HCT116 (cell line): Measurements from ENCODE around the gene NLRP10. TPM values are rescaled to one million over a fixed set of nuclear protein-coding genes. Genes with fewer than 3 reads are reported as not detected.

Experiments
- ATAC-seq: fragments of 200-7000 bp; cut with Tn5 transposase; 2 replicates; pipeline ENCODE4 v1.9.1; 2020; ENCODE audit warnings: mild to moderate bottlenecking, moderate library complexity
- BruUV-seq: library from RNA; stranded (reverse); fragments of 400-500 nt; replicated peaks from 2 replicates; lab custom pipeline; 2021; lab: Mats Ljungman, UMichigan
- CTCF ChIA-PET: fragments of 300-600 bp; sonication (Branson Sonifier 250); formaldehyde crosslinking; loops from one replicate; lab custom pipeline; 2021; ENCODE audit warnings: antibody characterized with exemption; lab: Charles Lee
- POLR2A ChIA-PET: fragments of 300-600, 350-600 bp; sonication (Branson Sonifier 250); formaldehyde crosslinking; loops from one replicate; lab custom pipeline; 2021; ENCODE audit warnings: antibody characterized with exemption; lab: Charles Lee
- RAD21 ChIA-PET, 2 experiments: fragments of 300-600 bp; sonication (Branson Sonifier 250); formaldehyde crosslinking; loops; one replicate each; lab custom pipeline; 2023; ENCODE audit warnings: low total read pairs in 2 of 2; ENCODE audit not compliant: uncharacterized antibody in 2 of 2, unreplicated experiment in 2 of 2, low non-redundant PET in 1 of 2; lab: Charles Lee
- DNase-seq: peaks from one replicate; pipeline ENCODE4 v3.0.0-alpha.2; 2010; ENCODE audit warnings: low read depth, low spot score
- H2AFZ ChIP-seq: fragments of 200-600 bp; shearing (Covaris generic), sonication (generic); 2 replicates; pipeline ENCODE4 v1.6.1; 2017; ENCODE audit warnings: low read depth, mixed run types, mixed read lengths, antibody characterized with exemption, low read length; ENCODE audit not compliant: poor library complexity, severe bottlenecking
- H3K27ac ChIP-seq: 2 replicates; pipeline ENCODE4 v1.5.1; 2012; ENCODE audit warnings: low read depth, low read length
- H3K27me3 ChIP-seq: fragments of 200-600 bp; sonication (generic); 2 replicates; pipeline ENCODE4 v1.6.1; 2016; ENCODE audit warnings: mixed run types, low read length, mixed read lengths; ENCODE audit not compliant: insufficient read depth
- H3K36me3 ChIP-seq, 2 experiments: fragments of 200-500 bp in 1 of 2; fragments of 200-600 bp in 1 of 2; sonication (Bioruptor generic) in 1 of 2; sonication (generic) in 1 of 2; 2 replicates each; pipeline versions ENCODE4 v1.5.1 to v1.6.1; 2014 to 2016; ENCODE audit warnings: low read length in 2 of 2, inconsistent platforms in 1 of 2, mixed read lengths in 1 of 2, mixed run types in 1 of 2; ENCODE audit not compliant: insufficient read depth in 2 of 2, control insufficient read depth in 1 of 2
- H3K4me1 ChIP-seq, 2 experiments: fragments of 200-600 bp in 1 of 2; sonication (generic) in 1 of 2; 2 replicates each; pipeline versions ENCODE4 v1.5.1 to v1.6.1; 2012 to 2017; ENCODE audit warnings: low read length in 2 of 2, inconsistent platforms in 1 of 2, mild to moderate bottlenecking in 1 of 2, mixed read lengths in 1 of 2, mixed run types in 1 of 2, moderate library complexity in 1 of 2; ENCODE audit not compliant: insufficient read depth in 2 of 2, control insufficient read depth in 1 of 2
- H3K4me2 ChIP-seq: fragments of 200-600 bp; sonication (generic); 2 replicates; pipeline ENCODE4 v1.6.1; 2017; ENCODE audit warnings: mixed run types, low read length, mixed read lengths
- H3K4me3 ChIP-seq, 2 experiments: fragments of 200-600 bp in 1 of 2; sonication (generic) in 1 of 2; replicated peaks in 1 of 2; 2 replicates each; pipeline ENCODE4 v1.5.1; 2011 to 2016; ENCODE audit warnings: low read length in 2 of 2, control low read depth in 1 of 2, low read depth in 1 of 2, mild to moderate bottlenecking in 1 of 2, mixed read lengths in 1 of 2, mixed run types in 1 of 2
- H3K79me2 ChIP-seq: fragments of 200-600 bp; sonication (generic); 2 replicates; pipeline ENCODE4 v1.6.1; 2017; ENCODE audit warnings: mild to moderate bottlenecking, mixed run types, low read length, moderate library complexity, mixed read lengths; ENCODE audit not compliant: insufficient read depth
- H3K9ac ChIP-seq: fragments of 200-600 bp; sonication (generic); 2 replicates; pipeline ENCODE4 v1.6.1; 2016; ENCODE audit warnings: low read length, mixed read lengths
- H3K9me2 ChIP-seq: fragments of 200-600 bp; sonication (generic), shearing (Covaris generic); 2 replicates; pipeline ENCODE4 v1.6.1; 2017; ENCODE audit warnings: mixed run types, mild to moderate bottlenecking, moderate library complexity; ENCODE audit not compliant: insufficient read depth
- H3K9me3 ChIP-seq, 2 experiments: fragments of 200-500 bp in 1 of 2; fragments of 200-600 bp in 1 of 2; sonication (Bioruptor generic) in 1 of 2; sonication (generic) in 1 of 2; 2 replicates each; pipeline ENCODE4 v1.6.1; 2014 to 2017; ENCODE audit warnings: low read length in 2 of 2, mixed read lengths in 2 of 2, inconsistent platforms in 1 of 2, low read depth in 1 of 2, mild to moderate bottlenecking in 1 of 2, mixed run types in 1 of 2, moderate library complexity in 1 of 2; ENCODE audit not compliant: control insufficient read depth in 1 of 2, insufficient read depth in 1 of 2
- H4K20me1 ChIP-seq: fragments of 200-600 bp; sonication (generic), shearing (Covaris generic); 2 replicates; pipeline ENCODE4 v1.6.1; 2017; ENCODE audit warnings: mixed run types, mild to moderate bottlenecking, moderate library complexity; ENCODE audit not compliant: insufficient read depth
- ATF3 ChIP-seq: IDR thresholded peaks from 2 replicates; pipeline ENCODE4 v1.6.1; 2012
- CTCF ChIP-seq, 3 experiments: fragments of 200-600 bp in 1 of 3; sonication (generic) in 1 of 3; IDR thresholded peaks in 2 of 3; conservative IDR thresholded peaks in 1 of 3; 2 replicates each; pipeline ENCODE4 v1.5.1; 2012 to 2017; ENCODE audit warnings: low read depth in 2 of 3, low read length in 2 of 3, antibody characterized with exemption in 1 of 3, borderline replicate concordance in 1 of 3, control low read depth in 1 of 3, mild to moderate bottlenecking in 1 of 3, mixed read lengths in 1 of 3, mixed run types in 1 of 3, moderate library complexity in 1 of 3; ENCODE audit not compliant: insufficient read depth in 1 of 3
- EZH2phosphoT487 ChIP-seq: fragments of 200-600 bp; IDR thresholded peaks from 2 replicates; pipeline ENCODE4 v1.6.1; 2018; ENCODE audit warnings: antibody characterized with exemption, borderline replicate concordance
- POLR2A ChIP-seq: IDR thresholded peaks from 2 replicates; pipeline ENCODE4 v1.7.0; 2011; ENCODE audit warnings: borderline replicate concordance; ENCODE audit not compliant: insufficient read depth, insufficient read length; ENCODE audit errors: extremely low read depth
- RAD21 ChIP-seq: IDR thresholded peaks from 2 replicates; pipeline ENCODE4 v1.6.1; 2012; ENCODE audit warnings: low read depth, mild to moderate bottlenecking
- SIN3A ChIP-seq: IDR thresholded peaks from 2 replicates; pipeline ENCODE4 v1.6.1; 2012; ENCODE audit warnings: low read depth
- intact Hi-C: fragments of 100-400 bp; cut with micrococcal nuclease; formaldehyde crosslinking; loops from 2 replicates; pipeline ENCODE4 v1.10.0; 2022
- total RNA-seq: library from RNA; stranded (reverse); gene quantifications from one replicate; pipeline ENCODE4 v1.2.1, GENCODE V29; 2021; ENCODE audit not compliant: unreplicated experiment

Gene NLRP10
- total RNA-seq, 1 experiment from 2014 or later: not detected

GRCh38 chr11:8006349-8006977 is 41.2 kb upstream of the NLRP10 start:
- CTCF ChIA-PET: interaction anchor here (0.6 to 7.7 kb wide), 19 partner anchors 10 to 953 kb away, joined by 3 to 184 read pairs (median 4); partner anchors contain the start of genes EIF3F and LMO1
- Histone ChIP-seq H3K4me3 (no peak overlapping the region), H3K36me3 (no peaks in the 10 kb centered on the region), H3K27ac (no peak overlapping the region), H2AFZ (no peak overlapping the region), H3K9me3 (no peaks in the 10 kb centered on the region), H3K79me2 (no peaks in the 10 kb centered on the region), H3K9ac (no peak overlapping the region), H3K4me2 (no peak overlapping the region), H4K20me1 (no peaks in the 10 kb centered on the region), H3K9me2 (no peaks in the 10 kb centered on the region), H3K4me1 (no peaks in the 10 kb centered on the region), H3K27me3 (no peaks in the 10 kb centered on the region)
- BruUV-seq: no TSS peak
- ATAC-seq: peak; percentile 97
- RAD21 ChIA-PET: interaction anchor here (0.6 to 2.2 kb wide), 8 partner anchors 27 to 95 kb away, joined by 3 to 31 read pairs (median 6); no protein-coding TSS in a partner anchor
- TF ChIP-seq POLR2A: no peak
- peak; percentile 96 for TF ChIP-seq RAD21
- no peak for TF ChIP-seq SIN3A
- no peak for TF ChIP-seq EZH2phosphoT487
- TF ChIP-seq ATF3: no peak
- peak; percentile 86 to 91 (median 91) for TF ChIP-seq CTCF (IDR thresholded peaks at IDR 0.05 in 2 of 3, conservative IDR thresholded peaks at IDR 0.05 in 1 of 3; ENCODE audit: borderline replicate concordance in 1 of 3, insufficient read depth in 1 of 3, low read depth in 2 of 3, low read length in 2 of 3)
- intact Hi-C loops: loop anchor here (1.0 to 5.0 kb wide), 4 partner anchors 64 to 561 kb away; no protein-coding TSS in a partner anchor
- DNase-seq: peak; percentile 54
- POLR2A ChIA-PET: interaction anchor here (1.0 to 1.6 kb wide), 2 partner anchors 20 to 93 kb away, joined by 6 read pairs; partner anchors contain the start of gene EIF3F
